ENCODE results near the gene NAT14. TPM values are rescaled to one million over a fixed set of nuclear protein-coding genes. Genes with fewer than 3 reads are reported as not detected.
A peak's percentile ranks its signal among the peaks of the same experiment; 100 is the strongest.

NAT14 gene
- total and polyA plus RNA-seq, 4 experiments from 2014 or later: 2.6 to 3.2 (median 2.9) TPM

DNA sequence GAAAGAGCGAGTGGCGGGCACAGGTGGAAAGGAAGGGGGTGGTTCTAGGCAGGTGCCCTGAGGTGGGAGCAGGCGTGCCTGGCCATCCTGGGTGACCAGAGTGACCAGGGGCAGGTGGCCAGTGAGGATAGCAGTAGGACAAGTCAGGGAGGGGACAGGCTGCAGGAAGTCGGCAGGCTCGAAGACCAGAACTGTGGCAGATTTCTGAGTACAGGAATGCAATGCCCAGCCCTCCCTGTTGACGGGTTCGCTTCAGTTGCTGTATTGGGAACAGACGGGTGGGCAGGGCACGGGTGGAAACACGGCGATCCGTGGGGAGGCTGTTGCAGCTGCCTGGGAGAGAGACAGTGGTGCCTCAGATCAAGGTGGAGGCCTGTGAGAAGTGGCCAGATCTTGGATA is 6.6 kb upstream of the NAT14 start:
- peak in 1 of 5 donors; percentile 28 for DNase-seq
- Mint-ChIP-seq H3K9me3 (no peaks in the 10 kb centered on the region), H3K4me3 (peak overlapping the region in 7 of 8 donors; percentile 38 to 92 (median 58)), H3K27ac (peak overlapping the region in 5 of 7 donors; percentile 48 to 83 (median 64)), H3K4me1 (peaks cover 19 to 42% (median 29%) of the 10 kb centered on the region in 4 donors), H3K36me3 (peaks cover 14 to 15% of the 10 kb centered on the region in 2 donors), H3K27me3 (no peaks in the 10 kb centered on the region)
- H3K27ac ChIP-seq (ENCODE audit: low read depth, low read length): no peak overlapping the region
- CTCF ChIA-PET (ENCODE audit: partially characterized antibody): interaction anchor here (1.3 to 6.1 kb wide), 2 partner anchors 11 to 26 kb away, joined by 3 to 42 read pairs; no protein-coding TSS in a partner anchor
- no peaks in the 10 kb centered on the region for H3K27me3 ChIP-seq (ENCODE audit: insufficient read depth, low read length)
- peaks cover 22% of the 10 kb centered on the region for H3K4me1 ChIP-seq (ENCODE audit: insufficient read depth, low read length)
- no peaks in the 10 kb centered on the region for H3K9me3 ChIP-seq (ENCODE audit: control insufficient read depth in 1 of 2, low read length in 2 of 2)
- H3K4me3 ChIP-seq (ENCODE audit: low read length in 2 of 2): no peak overlapping the region
- H3K36me3 ChIP-seq (ENCODE audit: insufficient read depth, low read length): no peaks in the 10 kb centered on the region
- intact Hi-C loops (cut with micrococcal nuclease): no loop called here
- POLR2A ChIA-PET (ENCODE audit: partially characterized antibody): interaction anchor here (1.0 kb wide), 1 partner anchor 121 kb away, joined by 3 read pairs; the partner anchor contains the start of gene FIZ1

GRCh38 chr19:55479045-55479444 is 5.9 kb upstream of the NAT14 start:
- H3K9me3 ChIP-seq (ENCODE audit: control insufficient read depth in 1 of 2, low read length in 2 of 2): no peaks in the 10 kb centered on the region
- no peaks in the 10 kb centered on the region for H3K27me3 ChIP-seq (ENCODE audit: insufficient read depth, low read length)
- Mint-ChIP-seq H3K4me3 (peak overlapping the region in 7 of 8 donors; percentile 36 to 92 (median 54)), H3K27me3 (no peaks in the 10 kb centered on the region), H3K9me3 (no peaks in the 10 kb centered on the region), H3K4me1 (peaks cover 19 to 42% (median 29%) of the 10 kb centered on the region in 4 donors), H3K27ac (peak overlapping the region in 6 of 7 donors; percentile 1 to 78 (median 41)), H3K36me3 (peaks cover 14 to 15% of the 10 kb centered on the region in 2 donors)
- peak in 1 of 5 donors; percentile 21 for DNase-seq
- ChIA-PET CTCF (ENCODE audit: partially characterized antibody) (interaction anchor here (1.3 to 6.1 kb wide), 2 partner anchors 12 to 26 kb away, joined by 3 to 42 read pairs; no protein-coding TSS in a partner anchor), POLR2A (ENCODE audit: partially characterized antibody) (no interaction called here)
- intact Hi-C loops (cut with micrococcal nuclease): no loop called here
- H3K4me3 ChIP-seq (ENCODE audit: low read length in 2 of 2): no peak overlapping the region
- H3K27ac ChIP-seq (ENCODE audit: low read depth, low read length): no peak overlapping the region
- H3K4me1 ChIP-seq (ENCODE audit: insufficient read depth, low read length): peaks cover 28% of the 10 kb centered on the region
- no peaks in the 10 kb centered on the region for H3K36me3 ChIP-seq (ENCODE audit: insufficient read depth, low read length)

DNA sequence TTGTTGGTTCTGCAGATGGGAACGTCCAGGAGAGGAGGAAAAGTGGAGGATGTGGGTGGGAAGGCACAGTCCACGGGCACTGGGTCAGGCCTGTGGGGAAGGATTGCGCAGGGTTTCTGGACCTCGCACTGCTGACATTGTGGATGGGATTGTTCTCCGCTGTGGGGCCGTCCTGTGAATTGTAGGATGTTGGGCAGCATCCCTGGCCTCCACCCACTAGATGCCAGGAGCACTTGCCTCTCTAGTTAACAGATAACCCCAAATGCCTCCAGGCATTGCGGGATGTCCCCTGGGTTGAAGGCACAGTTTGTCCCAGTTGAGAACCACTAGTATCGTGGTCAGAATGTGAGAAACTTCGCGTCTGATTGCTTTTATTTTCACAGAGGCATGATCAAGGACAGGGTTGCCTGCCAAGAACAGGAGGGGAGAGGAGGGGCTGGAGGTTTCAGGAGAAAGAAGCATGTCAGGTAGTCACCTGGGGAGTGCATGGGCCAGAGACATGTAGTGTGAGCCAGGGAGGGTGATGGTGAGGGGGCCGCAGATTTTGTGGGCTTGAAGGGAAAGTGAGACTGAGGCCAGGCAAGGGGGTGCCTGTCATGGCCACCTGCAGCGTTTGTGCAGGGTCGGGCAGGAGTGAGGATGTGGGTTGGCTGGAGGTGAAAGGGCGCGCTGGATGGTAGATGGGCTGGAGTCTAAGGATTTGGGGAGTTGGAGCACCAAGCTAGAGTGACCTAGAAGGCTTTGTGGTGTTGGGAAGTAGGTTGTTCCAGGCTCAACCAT is 5.3 kb upstream of the NAT14 start:
- Mint-ChIP-seq H3K27ac (peak overlapping the region in 5 of 7 donors; percentile 4 to 69 (median 44)), H3K36me3 (peaks cover 14 to 15% of the 10 kb centered on the region in 2 donors), H3K4me3 (peak overlapping the region in 5 of 8 donors; percentile 42 to 59 (median 46)), H3K9me3 (no peaks in the 10 kb centered on the region), H3K4me1 (peaks cover 19 to 48% (median 29%) of the 10 kb centered on the region in 4 donors), H3K27me3 (no peaks in the 10 kb centered on the region)
- Histone ChIP-seq H3K36me3 (ENCODE audit: insufficient read depth, low read length) (no peaks in the 10 kb centered on the region), H3K27ac (ENCODE audit: low read depth, low read length) (no peak overlapping the region), H3K27me3 (ENCODE audit: insufficient read depth, low read length) (no peaks in the 10 kb centered on the region), H3K9me3 (ENCODE audit: control insufficient read depth in 1 of 2, low read length in 2 of 2) (no peaks in the 10 kb centered on the region), H3K4me1 (ENCODE audit: insufficient read depth, low read length) (peaks cover 34% of the 10 kb centered on the region), H3K4me3 (ENCODE audit: low read length in 2 of 2) (no peak overlapping the region)
- POLR2A ChIA-PET (ENCODE audit: partially characterized antibody): no interaction called here
- intact Hi-C loops (cut with micrococcal nuclease): no loop called here
- peak in 1 of 5 donors; percentile 19 for DNase-seq
- CTCF ChIA-PET (ENCODE audit: partially characterized antibody): interaction anchor here (0.8 to 6.1 kb wide), 3 partner anchors 12 to 25 kb away, joined by 3 to 42 read pairs (median 4); no protein-coding TSS in a partner anchor

DNA sequence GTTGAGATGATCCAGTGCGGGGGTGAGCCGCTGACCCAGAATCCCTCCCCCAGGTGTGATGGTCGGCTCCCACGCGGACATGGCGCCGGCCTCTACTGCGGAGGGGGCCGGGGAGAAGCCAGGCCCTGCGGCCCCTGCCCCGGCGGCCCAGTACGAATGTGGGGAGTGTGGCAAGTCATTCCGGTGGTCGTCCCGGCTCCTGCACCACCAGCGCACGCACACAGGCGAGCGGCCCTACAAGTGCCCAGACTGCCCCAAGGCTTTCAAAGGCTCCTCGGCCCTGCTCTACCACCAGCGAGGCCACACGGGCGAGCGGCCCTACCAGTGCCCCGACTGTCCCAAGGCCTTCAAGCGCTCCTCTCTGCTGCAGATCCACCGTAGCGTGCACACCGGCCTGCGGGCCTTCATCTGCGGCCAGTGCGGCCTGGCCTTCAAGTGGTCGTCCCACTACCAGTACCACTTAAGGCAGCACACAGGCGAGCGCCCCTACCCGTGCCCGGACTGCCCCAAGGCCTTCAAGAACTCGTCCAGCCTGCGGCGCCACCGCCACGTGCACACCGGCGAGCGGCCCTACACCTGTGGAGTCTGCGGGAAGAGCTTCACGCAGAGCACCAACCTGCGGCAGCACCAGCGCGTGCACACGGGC is 3.7 kb upstream of the NAT14 start:
- H3K27me3 ChIP-seq (ENCODE audit: insufficient read depth, low read length): no peaks in the 10 kb centered on the region
- CTCF ChIA-PET (ENCODE audit: partially characterized antibody): no interaction called here
- POLR2A ChIA-PET (ENCODE audit: partially characterized antibody): no interaction called here
- Mint-ChIP-seq H3K4me1 (peaks cover 21 to 39% (median 30%) of the 10 kb centered on the region in 4 donors), H3K27me3 (no peaks in the 10 kb centered on the region), H3K27ac (no peak overlapping the region), H3K36me3 (peaks cover 14 to 16% of the 10 kb centered on the region in 2 donors), H3K4me3 (no peak overlapping the region), H3K9me3 (no peaks in the 10 kb centered on the region)
- no peaks in the 10 kb centered on the region for H3K36me3 ChIP-seq (ENCODE audit: insufficient read depth, low read length)
- H3K9me3 ChIP-seq (ENCODE audit: control insufficient read depth in 1 of 2, low read length in 2 of 2): no peaks in the 10 kb centered on the region
- intact Hi-C loops (cut with micrococcal nuclease): no loop called here
- H3K4me1 ChIP-seq (ENCODE audit: insufficient read depth, low read length): peaks cover 29% of the 10 kb centered on the region
- DNase-seq: peak in 1 of 5 donors; percentile 39
- H3K27ac ChIP-seq (ENCODE audit: low read depth, low read length): no peak overlapping the region
- no peak overlapping the region for H3K4me3 ChIP-seq (ENCODE audit: low read length in 2 of 2)

GRCh38 chr19:55481794-55482155 is 3.2 kb upstream of the NAT14 start:
- DNase-seq: no peak
- peaks cover 21 to 39% (median 29%) of the 10 kb centered on the region in 4 donors for H3K4me1 Mint-ChIP-seq

DNA sequence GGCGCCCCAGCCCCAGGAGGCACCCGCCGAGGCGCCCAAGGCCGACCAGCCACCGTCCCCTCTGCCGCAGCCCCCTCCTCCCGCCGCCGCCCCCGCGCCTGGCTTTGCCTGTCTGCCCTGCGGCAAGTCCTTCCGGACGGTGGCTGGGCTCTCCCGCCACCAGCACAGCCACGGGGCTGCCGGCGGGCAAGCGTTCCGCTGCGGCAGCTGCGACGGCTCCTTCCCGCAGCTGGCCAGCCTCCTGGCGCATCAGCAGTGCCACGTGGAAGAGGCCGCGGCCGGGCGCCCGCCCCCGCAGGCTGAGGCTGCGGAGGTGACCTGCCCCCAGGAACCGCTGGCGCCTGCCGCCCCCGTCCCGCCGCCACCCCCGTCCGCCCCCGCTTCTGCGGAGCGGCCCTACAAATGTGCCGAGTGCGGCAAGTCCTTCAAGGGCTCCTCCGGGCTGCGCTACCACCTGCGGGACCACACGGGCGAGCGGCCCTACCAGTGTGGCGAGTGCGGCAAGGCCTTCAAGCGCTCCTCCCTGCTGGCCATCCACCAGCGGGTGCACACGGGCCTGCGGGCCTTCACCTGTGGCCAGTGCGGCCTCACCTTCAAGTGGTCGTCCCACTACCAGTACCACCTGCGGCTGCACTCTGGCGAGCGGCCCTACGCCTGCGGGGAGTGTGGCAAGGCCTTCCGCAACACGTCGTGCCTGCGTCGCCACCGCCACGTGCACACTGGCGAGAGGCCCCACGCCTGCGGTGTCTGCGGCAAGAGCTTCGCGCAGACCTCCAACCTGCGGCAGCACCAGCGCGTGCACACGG is 2.6 kb upstream of the NAT14 start:
- H3K4me1 Mint-ChIP-seq: peaks cover 19 to 34% (median 26%) of the 10 kb centered on the region in 4 donors
- H3K9me3 Mint-ChIP-seq: no peaks in the 10 kb centered on the region
- DNase-seq: peak in 1 of 5 donors; percentile 37
- no peaks in the 10 kb centered on the region for H3K27me3 ChIP-seq (ENCODE audit: insufficient read depth, low read length)
- no peaks in the 10 kb centered on the region for H3K27me3 Mint-ChIP-seq
- no peaks in the 10 kb centered on the region for H3K9me3 ChIP-seq (ENCODE audit: control insufficient read depth in 1 of 2, low read length in 2 of 2)
- no peak overlapping the region for H3K27ac Mint-ChIP-seq
- POLR2A ChIA-PET (ENCODE audit: partially characterized antibody): no interaction called here
- H3K4me1 ChIP-seq (ENCODE audit: insufficient read depth, low read length): peaks cover 24% of the 10 kb centered on the region
- no peak overlapping the region for H3K27ac ChIP-seq (ENCODE audit: low read depth, low read length)
- intact Hi-C loops (cut with micrococcal nuclease): no loop called here
- H3K36me3 Mint-ChIP-seq: peaks cover 13 to 14% of the 10 kb centered on the region in 2 donors
- no peak overlapping the region for H3K4me3 ChIP-seq (ENCODE audit: low read length in 2 of 2)
- H3K4me3 Mint-ChIP-seq: no peak overlapping the region
- CTCF ChIA-PET (ENCODE audit: partially characterized antibody): interaction anchor here (0.7 to 1.5 kb wide), 2 partner anchors 14 to 22 kb away, joined by 3 to 10 read pairs; no protein-coding TSS in a partner anchor
- H3K36me3 ChIP-seq (ENCODE audit: insufficient read depth, low read length): no peaks in the 10 kb centered on the region

More at GRCh38 chr19:55481794-55482155, 3.2 kb upstream of the NAT14 start:
- ChIA-PET CTCF (ENCODE audit: partially characterized antibody) (no interaction called here), POLR2A (ENCODE audit: partially characterized antibody) (no interaction called here)
- Mint-ChIP-seq H3K27ac (no peak overlapping the region), H3K4me3 (no peak overlapping the region), H3K36me3 (peaks cover 14 to 16% of the 10 kb centered on the region in 2 donors), H3K27me3 (no peaks in the 10 kb centered on the region), H3K9me3 (no peaks in the 10 kb centered on the region)
- Histone ChIP-seq H3K27ac (ENCODE audit: low read depth, low read length) (no peak overlapping the region), H3K4me1 (ENCODE audit: insufficient read depth, low read length) (peaks cover 28% of the 10 kb centered on the region), H3K4me3 (ENCODE audit: low read length in 2 of 2) (no peak overlapping the region), H3K27me3 (ENCODE audit: insufficient read depth, low read length) (no peaks in the 10 kb centered on the region), H3K36me3 (ENCODE audit: insufficient read depth, low read length) (no peaks in the 10 kb centered on the region), H3K9me3 (ENCODE audit: control insufficient read depth in 1 of 2, low read length in 2 of 2) (no peaks in the 10 kb centered on the region)
- intact Hi-C loops (cut with micrococcal nuclease): no loop called here
